Stimulated activated CD8-positive, alpha-beta memory T cell treated with anti-CD3 and anti-CD28 coated beads, Interleukin-4, amount 100 ng/mL, for 24 hours (primary cell): ENCODE results near the gene CLDN5.

ENCODE experiments used
- DNase-seq: peaks from one replicate; pipeline ENCODE4 v3.0.0-alpha.2; 2020; ENCODE audit warnings: low read depth

CLDN5 gene, protein sequence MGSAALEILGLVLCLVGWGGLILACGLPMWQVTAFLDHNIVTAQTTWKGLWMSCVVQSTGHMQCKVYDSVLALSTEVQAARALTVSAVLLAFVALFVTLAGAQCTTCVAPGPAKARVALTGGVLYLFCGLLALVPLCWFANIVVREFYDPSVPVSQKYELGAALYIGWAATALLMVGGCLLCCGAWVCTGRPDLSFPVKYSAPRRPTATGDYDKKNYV

DNA sequence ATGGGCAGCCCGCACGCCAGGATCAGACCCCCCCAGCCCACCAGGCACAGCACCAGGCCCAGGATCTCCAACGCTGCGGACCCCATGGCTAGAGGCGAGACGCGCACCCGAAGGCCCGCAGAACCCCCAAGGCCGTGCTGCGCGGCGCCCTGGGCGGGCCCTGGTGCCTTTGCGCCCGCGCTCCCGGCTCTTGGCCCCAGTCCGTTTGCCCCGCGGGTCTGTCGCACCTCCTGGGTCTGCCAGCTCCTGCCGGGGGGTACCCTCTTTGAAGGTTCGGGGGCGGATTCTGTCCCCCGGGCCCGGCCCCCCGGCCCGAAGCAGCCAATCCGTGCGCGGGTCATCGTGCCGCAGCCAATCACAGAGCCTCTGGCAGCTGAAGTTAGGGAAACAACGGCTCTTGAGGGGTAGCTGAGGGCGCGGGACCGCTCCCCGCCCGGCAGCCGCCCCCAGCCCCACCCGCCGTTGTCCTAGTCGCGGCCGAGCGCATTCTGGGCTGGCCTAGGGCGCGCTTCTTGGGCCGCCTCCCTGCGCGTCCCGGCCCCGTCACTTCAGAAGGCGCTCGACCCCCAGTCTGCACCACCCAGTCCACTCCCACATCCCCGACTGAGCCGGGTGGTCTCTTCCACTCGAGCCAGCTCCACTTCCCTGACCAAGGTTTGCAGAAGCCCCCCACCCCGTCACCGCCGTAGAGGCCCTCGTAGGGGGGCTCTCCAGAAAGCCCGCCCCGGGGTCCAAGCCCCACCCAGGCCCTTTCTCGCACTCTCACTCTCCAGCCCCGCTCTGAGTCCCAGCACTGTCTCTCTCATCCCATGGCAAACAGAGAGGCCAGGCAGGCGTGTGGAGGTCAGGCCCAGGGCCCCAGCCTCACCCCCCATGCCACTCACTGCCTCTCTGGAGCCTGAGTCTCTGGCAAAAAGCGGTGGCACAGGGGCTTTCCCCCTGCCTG, at the start of gene CLDN5:
CLDN5 (minus strand) TSS at position 241 of the 946 bp plus-strand sequence; CDS start at position 86, 155 bp downstream.
- no peak for DNase-seq

DNA sequence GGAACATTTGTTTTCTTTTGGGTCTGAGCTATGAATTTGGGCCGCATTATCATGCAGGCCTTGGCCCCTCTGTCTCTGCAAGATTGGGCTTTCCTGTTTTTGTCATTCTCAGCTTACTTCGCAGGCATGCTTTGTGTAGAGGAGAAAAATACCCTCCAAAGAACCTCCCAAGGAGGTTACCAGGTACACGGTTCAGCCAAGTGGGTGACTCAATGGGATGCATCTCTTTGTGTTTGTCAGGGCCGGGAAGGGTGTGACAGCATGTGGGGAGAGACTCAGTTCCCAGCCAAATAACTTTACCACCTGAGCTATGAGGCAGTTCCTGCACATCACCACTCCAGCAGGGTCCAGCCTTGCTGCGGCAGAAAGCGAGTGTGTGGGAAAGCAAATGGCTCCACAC, 47.8 kb upstream of the CLDN5 start:
- DNase-seq = no peak

DNA sequence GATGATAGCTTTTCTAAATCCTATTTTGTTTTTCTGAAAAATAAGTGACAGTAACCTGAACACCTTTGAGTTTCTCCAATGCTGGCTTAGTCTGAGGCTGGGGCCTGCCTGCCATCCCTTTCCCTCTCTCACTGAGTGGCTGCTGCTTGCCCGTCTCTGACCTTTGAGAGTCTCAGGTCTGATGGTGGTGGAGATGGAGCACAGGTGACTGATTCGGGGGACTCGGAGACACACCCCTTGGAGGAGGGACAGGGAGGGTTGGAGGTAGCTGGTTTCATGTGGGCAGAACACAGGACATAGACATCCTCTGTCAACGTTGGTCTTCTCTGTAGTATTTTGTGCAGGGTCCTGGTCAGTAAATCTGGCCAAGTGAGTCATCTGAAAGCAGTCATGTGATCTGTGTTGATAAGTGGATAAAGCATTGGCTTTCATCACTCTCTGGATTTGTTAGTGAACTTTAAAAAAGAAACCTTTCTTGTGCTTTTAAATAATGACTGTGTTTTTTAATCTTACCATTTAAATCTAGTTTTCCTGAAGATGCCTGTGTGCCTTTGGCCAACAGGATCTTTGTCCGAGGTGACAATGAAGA, 47.1 kb upstream of the CLDN5 start:
- no peak for DNase-seq

DNA sequence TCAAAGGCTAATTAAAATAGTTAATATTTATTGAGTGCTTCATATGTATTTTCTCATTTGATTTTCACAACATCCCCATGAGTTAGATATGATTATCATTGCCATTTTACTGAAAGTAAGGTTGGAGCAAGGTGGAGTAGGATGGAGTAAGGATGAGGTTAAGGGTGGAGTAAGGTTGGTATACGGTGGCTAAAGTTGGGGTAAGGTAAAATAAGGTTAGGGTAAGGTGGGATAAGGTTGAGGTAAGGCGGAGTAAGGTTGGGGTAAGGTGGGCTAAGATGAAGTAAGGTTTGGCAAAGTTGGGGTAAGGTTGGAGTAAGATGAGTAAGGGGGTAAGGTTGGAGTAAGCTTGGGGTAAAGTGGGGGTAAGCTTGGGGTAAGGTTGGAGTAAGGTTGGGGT, 45.8 kb upstream of the CLDN5 start:
- no peak for DNase-seq

DNA sequence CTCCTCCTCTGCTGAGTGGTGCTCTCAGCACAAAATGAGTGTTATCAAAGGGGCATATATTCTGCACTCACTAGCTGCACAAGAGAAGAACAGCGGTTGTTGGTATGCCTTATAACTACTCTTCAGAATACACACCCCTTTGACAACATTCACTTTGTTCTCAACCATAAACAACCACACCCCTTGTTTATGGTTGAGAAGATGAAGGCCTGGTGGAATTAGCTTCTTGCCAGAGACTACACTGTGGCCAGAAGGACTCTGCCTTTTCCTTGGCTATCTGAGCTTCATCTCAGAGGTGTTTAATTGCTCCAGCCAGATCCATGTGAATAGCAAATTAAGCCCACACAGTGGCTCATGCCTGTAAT, 45.0 kb upstream of the CLDN5 start:
- no peak for DNase-seq

DNA sequence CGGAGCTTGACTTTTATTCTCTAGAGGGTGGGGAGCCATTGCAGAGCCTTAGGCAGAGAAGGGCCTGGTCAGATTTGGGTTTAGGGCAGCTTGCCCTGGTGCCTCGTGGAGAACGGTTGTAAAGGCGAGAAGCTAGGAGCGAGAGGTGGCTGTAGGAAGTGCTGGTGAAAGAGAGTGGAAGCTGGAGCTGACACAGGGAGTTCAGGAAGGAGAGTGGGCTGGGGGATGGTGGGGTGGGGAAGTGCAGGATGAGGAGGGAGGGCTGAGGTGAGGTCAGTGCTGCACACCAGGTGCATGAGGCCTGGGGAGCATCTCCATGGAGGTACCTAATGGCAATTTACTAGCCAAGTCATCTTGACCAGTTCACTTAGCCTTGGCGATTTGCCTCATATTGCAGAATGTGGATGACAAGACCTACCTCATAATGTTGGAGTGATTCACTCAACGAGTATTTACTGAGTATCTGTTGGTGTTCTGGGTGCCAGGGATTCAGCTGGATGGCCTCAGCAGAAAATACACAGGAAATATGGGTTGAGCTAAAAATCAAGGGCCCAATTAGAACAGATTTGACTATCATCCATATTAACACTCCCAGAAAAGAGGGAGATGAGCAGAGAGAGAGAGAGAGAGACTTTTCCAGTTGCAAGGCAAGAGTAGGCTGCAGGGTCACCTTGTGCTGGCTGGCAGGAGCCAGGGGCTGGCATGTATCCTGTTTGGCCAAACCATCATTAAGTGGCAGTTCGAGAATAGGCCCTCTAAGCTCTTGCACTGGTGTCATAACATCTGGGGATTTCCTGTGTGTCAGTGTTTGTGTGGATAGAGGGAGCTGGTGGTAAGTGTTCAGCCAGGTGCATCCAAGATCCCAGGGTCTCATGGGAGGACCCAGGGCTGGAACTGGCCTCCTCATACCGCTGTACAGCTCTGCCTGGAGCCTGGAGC, 44.4 kb upstream of the CLDN5 start:
- no peak for DNase-seq

DNA sequence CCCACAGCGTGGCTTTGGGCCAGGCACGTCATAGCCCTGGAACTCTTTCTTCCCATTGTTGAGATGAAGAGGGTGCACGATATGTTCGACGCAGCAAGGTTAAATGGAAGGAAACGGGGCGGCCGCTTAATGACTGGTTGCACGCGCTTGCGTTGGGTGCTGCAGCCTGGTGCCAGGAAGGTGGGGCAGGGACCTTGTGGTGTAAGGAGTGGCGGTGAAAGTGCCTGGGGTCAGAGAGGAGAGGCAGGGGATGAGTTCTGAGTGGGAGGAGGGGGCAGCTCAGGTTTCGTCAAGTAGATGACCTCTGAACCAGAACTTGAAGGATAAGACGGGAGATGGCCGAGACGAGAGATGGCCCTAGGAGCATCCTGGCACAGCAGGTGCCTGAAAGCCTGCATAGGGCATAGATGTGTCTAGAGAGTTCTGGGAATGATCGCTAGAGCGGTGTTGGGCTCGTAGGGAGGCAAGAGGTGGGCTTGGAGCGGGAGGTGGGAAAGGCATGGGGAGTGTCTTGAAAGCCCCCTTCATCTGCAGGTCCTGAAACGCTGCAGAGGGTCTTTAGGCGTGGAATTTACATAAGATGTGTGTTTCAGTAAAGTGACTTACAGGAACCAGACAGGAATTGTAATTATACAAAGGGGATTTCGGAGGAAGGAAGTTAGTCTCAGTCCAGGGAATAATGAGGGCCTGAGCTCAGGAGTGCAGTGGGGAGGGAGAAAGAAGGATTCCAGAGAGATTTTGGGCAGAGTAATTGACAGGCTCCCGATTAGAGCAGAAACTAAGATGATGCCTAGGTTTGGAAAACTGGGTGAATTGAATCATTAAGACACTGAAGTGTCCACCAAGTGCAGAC, 43.2 kb upstream of the CLDN5 start:
- DNase-seq = no peak

DNA sequence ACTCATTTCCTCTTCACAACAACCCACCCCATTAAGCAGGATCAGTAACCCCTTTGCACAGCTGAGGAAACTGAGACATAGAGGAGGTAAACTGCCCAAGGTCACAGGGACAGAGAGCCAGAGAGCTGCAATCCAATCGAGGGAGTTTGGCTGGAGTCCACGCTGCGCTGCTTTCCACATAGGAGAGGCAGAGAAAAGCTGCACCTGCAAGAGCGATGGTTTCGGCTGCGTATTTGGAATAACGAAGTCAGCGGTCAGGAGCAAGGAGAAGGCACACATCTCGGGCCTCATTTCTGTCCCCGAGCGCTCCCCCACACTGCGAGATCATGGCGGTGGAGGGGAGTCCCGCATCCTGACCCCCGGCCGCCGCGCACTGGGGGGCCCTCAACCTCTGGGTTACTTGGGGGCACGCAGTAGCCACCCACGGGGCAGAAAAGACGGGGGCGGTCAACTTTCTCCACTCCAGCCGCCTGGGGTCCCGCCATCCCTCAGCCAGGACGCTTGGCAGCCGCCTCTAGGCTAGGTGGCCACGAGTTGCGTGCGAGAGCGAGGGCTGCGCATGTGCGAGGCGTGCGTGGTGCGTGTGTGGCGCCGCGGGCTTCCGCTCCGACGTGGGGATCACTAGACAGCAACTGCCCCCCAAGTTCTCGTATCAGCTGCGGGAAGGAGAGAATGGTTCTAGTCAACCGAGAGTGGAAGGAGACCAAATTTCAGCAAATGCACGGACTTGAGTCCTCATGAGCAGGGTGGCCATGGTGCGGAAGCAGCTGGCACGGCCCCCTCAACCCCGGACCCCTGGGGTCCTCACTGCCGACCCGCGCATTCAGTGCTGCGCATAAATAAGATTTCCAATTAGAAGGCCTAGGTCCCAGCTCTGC, 42.3 kb upstream of the CLDN5 start:
- DNase-seq = no peak

DNA sequence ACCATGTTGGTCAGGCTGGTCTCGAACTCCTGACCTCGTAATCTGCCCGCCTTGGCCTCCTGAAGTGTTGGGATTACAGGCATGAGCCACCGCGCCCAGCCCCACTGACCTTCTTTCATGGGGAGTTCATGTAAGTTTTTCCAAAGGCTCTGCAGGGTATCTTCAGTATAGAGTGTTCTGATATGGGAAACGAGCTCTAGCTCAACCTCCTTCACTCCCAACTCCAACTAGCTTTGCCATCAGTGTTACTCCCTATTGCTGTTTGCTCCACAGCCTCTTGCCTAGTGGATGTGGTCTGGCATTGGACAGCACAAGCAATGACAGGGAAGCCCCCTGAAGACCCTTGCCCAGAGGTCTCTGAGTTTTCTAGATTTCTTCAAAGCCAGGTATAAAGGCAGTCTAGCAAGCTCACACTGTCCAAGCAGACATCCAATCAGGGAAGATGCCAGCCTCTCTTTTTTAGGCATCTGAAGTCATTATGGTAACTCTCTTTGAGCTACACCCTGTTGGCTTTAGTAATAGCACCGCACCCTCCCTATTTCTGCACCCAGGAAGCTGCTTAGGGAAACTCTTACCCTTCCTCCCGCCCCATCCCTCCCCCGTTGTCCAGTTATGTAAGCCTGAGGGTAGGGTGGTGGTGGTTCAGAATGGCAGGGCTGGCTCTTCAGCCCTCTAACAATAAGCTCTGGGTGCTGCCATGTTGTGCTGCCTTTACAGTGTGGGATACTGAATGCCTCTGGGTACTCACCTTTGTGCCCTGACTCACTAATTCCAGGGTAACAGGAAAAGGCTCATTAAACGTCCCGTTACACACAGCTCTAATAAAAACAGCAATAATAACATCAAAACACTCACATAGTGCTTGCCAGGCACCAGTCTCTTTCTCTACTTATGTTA, 41.4 kb upstream of the CLDN5 start:
- DNase-seq = no peak

DNA sequence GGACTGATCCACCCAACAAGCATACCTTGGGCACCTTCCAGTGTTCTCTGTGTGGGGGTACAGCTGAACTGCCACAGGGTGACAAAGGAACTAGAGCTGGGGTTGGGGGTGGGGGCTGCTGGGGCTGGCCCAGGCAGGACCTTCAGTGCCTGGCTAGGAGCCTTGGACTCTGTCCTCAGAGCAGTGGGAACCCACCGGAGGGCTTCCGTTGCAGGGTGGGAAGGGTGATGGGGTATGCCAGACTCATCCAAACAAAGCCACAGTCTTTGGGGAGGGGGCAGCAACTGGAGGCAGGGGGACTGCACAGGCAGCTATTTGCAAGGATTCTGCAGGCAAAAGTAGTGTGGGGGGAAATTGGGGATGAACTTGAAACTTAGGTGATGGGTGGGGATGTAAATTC, 35.7 kb upstream of the CLDN5 start:
- no peak for DNase-seq

DNA sequence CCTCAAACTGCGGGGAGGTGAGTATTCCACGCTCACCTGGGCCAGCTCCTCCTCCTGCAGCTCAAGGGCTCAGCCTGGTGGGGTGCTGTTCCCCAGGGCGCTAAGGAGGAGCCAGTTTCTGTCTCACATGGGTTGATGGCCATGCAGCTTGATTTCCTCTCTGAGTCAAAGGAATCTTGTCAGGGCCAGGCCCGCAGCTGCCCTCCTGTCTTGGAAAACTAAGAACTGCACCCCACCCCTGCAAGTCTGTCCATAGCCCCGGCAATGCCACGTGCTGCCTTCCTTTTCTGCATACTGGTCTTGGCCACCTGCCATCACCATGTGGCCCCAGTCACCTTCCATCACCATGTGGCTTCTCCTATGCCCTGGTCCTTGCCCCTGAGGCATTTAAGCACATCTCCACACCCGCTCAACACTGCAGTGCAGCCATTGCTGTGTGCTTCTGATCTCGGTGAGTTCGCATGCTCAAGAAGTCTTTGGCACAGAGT, 35.2 kb upstream of the CLDN5 start:
- no peak for DNase-seq

DNA sequence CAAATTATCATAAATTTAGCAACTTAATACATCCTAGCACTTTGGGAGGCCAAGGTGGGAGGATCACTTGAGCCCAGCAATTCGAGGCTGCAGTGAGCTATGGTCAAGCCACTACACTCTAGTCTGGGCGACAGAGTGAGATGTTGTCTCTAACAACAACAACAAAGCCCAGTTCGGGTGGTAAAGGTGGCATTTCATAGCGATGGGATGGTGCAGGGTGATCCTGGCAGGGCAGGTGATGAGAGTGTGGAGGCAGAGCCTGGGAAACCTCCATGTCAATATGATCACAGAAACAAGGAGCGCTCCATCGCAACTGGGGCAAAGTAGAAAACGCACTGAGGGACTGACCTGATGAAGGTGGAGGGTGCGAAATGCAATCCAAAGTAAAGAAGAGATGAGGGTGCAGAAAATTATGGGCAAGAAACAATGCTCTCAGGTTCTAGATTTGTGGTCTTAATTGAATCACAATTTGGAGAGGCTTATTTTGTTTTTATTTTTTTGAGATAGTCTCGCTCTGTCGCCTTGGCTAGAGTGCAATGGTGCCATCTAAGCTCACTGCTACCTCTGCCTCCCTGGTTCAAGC, 32.8 kb upstream of the CLDN5 start:
- DNase-seq = no peak

DNA sequence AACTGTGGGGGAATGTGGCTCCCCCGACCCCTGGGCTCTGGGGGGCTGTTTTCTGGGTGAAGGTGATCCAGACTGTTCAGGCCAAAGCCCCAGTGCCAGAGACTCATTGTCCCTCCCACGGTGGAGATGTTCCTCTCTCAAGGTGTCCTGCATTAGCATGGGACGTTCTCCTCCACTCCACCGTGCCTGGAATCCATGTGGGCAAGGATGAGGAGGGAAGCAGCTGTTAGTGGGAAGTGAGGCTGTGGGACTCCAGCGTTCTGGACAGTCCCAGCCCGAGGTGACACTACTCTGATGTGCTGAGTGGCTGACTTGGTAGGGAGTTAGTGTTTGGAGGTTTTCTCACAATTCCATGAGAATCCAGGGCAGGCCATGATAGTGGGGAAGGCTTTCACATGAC, 31.4 kb upstream of the CLDN5 start:
- no peak for DNase-seq

DNA sequence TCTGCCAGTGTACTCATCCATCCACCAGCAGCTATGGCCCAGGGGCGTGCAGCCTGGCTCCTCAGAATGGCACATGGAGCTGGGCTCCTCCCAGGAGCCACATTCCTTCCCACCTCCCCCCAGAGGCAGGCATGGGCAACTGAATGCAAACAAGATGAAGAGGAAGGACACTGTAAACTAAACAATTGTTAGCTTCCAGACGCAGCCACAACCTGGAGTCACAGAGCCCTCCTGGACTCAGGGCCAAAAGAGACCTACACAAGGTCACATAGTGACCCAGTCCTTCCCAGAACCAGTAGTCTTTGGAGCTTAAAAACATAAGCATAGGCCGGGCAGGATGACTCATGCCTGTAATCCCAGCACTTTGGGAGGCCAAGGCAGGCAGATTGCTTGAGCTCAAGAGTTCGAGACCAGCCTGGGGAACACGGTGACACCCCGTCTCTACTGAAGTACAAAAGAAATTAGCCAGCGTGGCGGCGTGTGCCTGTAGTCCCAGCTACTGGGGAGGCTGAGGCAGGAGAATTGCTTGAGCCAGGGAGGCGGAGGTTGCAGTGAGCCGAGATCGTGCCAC, 30.7 kb upstream of the CLDN5 start:
- DNase-seq = no peak

DNA sequence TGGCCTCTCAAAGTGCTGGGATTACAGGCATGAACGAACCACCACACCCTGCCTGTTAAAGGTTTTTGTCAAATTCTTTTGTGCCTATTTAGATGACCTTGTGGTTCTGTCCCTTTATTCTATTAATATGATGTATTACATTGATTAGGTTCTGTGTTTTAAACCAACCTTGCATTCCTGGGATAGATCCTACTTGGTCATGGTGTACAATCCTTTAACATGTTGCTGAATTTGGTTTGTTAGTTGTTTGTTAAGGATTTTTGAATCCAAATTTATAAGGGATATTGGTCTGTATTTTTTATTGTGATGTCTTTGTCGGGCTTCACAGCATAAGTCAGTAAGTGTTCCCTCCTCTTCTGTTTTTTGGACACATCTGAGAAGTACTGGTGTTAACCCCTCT, 29.0 kb upstream of the CLDN5 start:
- no peak for DNase-seq

DNA sequence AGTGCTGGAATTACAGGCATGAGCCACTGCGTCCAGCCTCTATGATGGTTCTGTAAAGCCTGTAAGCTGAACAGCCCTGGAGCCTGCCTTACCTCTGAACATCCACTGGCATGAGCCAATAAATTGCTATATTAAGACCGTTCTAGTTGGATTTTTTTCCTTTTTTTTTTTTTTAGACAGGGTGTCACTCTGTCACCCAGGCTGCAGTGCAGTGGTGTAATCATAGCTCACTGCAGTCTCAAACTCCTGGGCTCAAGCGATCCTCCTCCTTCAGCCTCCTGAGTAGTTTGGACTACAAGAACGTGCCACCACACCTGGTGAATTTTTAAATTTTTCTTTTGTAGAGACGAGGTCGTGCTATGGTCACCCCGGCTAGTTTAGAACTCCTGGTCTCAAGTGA, 26.2 kb upstream of the CLDN5 start:
- no peak for DNase-seq

DNA sequence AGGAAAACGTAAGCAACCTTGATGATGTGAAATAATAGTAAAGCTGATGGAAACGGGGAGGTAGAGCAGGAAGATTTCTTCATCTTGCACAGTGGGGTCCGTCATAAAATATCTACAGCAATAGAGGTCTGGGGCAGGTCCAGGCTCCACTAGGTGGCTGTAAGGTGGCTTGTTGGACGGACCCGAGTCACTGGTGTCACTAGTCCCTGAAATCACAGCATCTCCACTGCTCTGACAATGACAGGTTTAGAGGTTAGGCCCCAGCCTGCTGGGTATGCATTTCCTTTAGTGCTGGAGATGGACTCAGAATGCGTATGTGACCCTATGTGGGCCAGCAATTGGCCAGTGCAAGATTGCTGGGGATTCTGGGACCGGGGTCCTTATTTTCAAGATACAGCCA, 25.2 kb upstream of the CLDN5 start:
- no peak for DNase-seq

DNA sequence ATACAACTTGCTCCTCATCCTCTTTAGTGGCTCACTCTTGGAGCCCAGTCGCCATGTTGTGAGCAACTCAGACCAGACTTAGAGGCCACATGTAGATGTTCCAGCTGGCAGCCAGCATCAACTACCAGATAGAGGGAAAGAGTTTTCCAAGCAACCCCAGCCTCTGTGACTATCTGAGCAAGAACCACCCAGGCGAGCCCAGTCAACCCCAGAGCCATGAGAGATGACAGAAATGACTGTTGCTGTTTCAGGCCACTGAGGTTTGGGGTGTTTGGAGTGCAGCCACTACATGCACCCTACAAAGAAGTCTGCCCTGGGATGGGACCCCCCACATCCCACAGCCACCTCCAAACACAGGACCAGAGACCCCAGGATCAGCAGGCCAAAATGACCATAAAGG, 24.8 kb upstream of the CLDN5 start:
- DNase-seq = no peak
